D721Med (cell line): ENCODE measurements around the gene C1QL3.

Experiments
- DNase-seq: peaks from one replicate; pipeline ENCODE4 v3.0.0; 2011; ENCODE audit warnings: low spot score; ENCODE audit not compliant: insufficient read length
- FAIRE-seq: peaks from 2 replicates; lab custom pipeline; 2011; peaks lifted over from hg19 to GRCh38; lab: Jason Lieb, UNC
- TF ChIP-seq, protein P1 (sequence below): IDR thresholded peaks from 2 replicates; pipeline ENCODE4 v1.5.1; 2012; ENCODE audit warnings: mild to moderate bottlenecking, control low read depth; ENCODE audit not compliant: insufficient read depth; ENCODE audit errors: missing control alignments

C1QL3 gene

DNA sequence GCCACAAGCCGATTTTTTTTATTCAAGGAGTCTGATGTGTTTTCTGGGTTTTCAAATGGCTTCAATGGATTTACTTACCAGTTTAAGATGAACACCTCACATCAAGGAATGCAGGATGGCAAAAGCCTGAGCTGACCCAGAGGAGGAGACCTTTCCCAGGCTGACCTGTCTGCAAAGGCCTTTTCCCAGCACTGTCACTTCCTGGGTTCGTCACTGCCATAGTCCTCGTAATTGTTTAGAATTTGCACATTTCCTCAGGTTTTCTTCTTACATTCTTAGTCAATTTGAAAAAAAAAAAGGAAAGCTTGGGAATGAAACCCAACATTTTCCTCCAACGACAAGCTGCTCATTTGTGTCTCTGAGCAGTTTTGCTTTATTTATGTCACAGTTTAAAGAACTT is 42.9 kb downstream of the C1QL3 start:
- no peak for DNase-seq
- TF ChIP-seq, protein P1, sequence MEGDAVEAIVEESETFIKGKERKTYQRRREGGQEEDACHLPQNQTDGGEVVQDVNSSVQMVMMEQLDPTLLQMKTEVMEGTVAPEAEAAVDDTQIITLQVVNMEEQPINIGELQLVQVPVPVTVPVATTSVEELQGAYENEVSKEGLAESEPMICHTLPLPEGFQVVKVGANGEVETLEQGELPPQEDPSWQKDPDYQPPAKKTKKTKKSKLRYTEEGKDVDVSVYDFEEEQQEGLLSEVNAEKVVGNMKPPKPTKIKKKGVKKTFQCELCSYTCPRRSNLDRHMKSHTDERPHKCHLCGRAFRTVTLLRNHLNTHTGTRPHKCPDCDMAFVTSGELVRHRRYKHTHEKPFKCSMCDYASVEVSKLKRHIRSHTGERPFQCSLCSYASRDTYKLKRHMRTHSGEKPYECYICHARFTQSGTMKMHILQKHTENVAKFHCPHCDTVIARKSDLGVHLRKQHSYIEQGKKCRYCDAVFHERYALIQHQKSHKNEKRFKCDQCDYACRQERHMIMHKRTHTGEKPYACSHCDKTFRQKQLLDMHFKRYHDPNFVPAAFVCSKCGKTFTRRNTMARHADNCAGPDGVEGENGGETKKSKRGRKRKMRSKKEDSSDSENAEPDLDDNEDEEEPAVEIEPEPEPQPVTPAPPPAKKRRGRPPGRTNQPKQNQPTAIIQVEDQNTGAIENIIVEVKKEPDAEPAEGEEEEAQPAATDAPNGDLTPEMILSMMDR: no peak
- no peak for FAIRE-seq

DNA sequence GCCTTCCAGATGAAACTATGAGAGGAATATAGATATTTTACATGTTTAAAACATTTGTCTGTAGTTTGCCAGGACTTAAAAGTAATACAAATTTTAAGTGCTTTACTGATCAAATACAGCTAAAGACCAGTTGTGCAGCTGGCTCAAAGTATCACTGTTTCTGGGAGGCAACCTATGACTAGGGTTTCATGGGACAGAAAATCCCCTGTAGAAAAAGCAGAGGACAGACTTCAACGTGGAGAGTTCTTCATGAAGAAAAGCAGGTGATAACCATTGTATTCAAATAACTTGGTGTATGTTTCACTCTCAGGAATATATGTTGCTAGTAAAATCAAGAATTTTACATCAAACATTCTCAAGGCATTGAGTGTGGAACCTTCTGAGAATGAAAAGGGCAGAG is 43.9 kb downstream of the C1QL3 start:
- DNase-seq: no peak
- TF ChIP-seq, protein P1: no peak
- FAIRE-seq: no peak

DNA sequence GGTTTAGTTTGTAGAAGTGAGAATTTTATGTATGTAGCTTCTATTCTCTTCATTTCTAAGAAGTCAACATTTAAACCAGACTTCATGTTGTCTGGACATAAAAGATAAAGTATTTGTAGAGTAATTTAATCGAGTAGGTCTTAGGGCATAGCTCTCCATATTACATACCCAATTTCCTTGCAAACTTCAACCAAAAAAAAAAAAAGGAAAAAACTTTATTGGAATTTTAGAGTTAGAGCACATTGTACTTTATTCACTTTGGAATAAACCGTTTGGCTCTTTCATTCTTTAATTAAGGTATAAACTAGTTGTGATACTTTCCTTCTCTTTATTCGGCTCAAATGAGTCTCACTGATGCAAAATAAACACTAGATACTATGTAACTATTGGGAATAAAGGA is 48.9 kb downstream of the C1QL3 start:
- FAIRE-seq: no peak
- DNase-seq: no peak
- TF ChIP-seq, protein P1: no peak

DNA sequence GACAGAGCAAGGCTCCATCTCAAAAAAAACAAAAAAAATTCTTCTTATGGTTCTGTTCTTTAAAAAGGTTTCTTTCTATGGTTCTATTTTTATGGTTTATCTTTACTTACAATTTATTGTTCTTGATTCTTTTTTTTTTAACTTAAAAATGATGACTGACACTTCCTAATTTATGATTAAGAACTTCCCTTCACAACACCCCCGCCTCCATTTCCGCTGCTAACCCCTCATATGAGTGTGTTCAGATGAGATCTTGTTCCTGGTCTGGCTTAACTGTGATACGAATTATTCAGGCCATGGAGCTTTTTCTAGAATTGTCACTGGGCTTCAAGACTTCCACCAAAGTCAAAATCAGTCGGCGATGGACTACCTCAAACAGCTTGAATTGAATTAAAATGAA is 50.9 kb downstream of the C1QL3 start:
- no peak for FAIRE-seq
- TF ChIP-seq, protein P1: no peak

DNA sequence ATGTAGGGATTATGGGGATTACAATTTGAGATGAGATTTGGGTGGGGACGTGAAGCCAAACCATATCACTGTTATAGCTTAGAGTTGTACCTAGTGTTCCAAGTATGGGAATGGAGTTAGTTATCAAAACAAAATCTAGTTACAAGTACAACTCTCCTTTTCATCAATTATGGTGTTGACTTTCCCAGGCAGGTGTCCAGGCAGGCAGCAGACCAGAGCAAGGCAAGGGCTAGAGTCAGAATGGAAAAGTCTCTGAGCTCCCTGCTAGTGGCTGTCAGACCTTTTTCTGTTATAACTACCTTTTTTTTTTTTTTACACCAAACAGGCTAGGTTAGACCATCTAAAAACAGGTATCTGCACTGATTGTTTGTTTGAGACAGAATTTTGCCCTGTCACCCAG is 55.7 kb downstream of the C1QL3 start:
- DNase-seq (no peak), FAIRE-seq (no peak)
- TF ChIP-seq, protein P1: no peak

More for the DNA sequence above, 50.9 kb downstream of the C1QL3 start:
- no peak for DNase-seq
